Right lobe of liver (tissue), 4 donors: ENCODE data around the gene CALD1.

Experiments
- CTCF ChIP-seq, 4 donors: fragments of 200-600 bp in 3 of 4; fragments of 450-650 bp in 1 of 4; IDR thresholded peaks; one replicate each; pipeline versions ENCODE4 v1.5.1 to v1.8.0; 2016 to 2022; ENCODE audit warnings: antibody characterized with exemption in 4 of 4, mild to moderate bottlenecking in 2 of 4
- POLR2A ChIP-seq: fragments of 450-650 bp; IDR thresholded peaks from one replicate; pipeline ENCODE4 v1.6.1; 2017; ENCODE audit warnings: antibody characterized with exemption, mild to moderate bottlenecking
- donor health status: DM: no; HTN: no; CAD: no.
- donor health status: DM: no; HTN: no; CAD: no.
- donor health status: DM: no; HTN: yes; CAD: no.

- TF ChIP-seq CTCF (IDR thresholded peaks at IDR 0.05): no peak
- TF ChIP-seq POLR2A: no peak
Measured at GRCh38 chr7:134827889-134828288, 48.5 kb downstream of the CALD1 start.
